Spleen (tissue), 11 donors: ENCODE measurements around the gene NKX6-2. TPM values are rescaled to one million over a fixed set of nuclear protein-coding genes. Genes with fewer than 3 reads are reported as not detected.
"Not testable (repeated sequence)": the region's sequence is repeated elsewhere in the genome, so short reads cannot be mapped to it uniquely, and the experiment has no call there.

ENCODE experiments used
- DNase-seq: peaks from one replicate; pipeline ENCODE4 v3.0.0-alpha.2; 2020
- H3K27ac ChIP-seq, 8 donors: fragments of 200-600 bp; sonication (generic) in 7 of 8; 1 replicate in 4 of 8; 2 replicates in 4 of 8; pipeline versions ENCODE4 v1.5.0 to v1.8.0; 2016 to 2021; ENCODE audit warnings: inconsistent platforms in 4 of 8, mild to moderate bottlenecking in 4 of 8, moderate library complexity in 1 of 8
- H3K27me3 ChIP-seq, 7 donors: fragments of 200-600 bp; sonication (generic) in 6 of 7; replicated peaks in 1 of 7; 1 replicate in 4 of 7; 2 replicates in 3 of 7; pipeline versions ENCODE4 v1.5.0 to v1.8.0; 2016 to 2021; ENCODE audit warnings: inconsistent platforms in 3 of 7, mild to moderate bottlenecking in 1 of 7
- H3K36me3 ChIP-seq, 6 donors: fragments of 200-600 bp; sonication (generic) in 5 of 6; 1 replicate in 4 of 6; 2 replicates in 2 of 6; pipeline versions ENCODE4 v1.5.0 to v1.8.0; 2016 to 2021; ENCODE audit warnings: inconsistent platforms in 2 of 6
- H3K4me1 ChIP-seq, 6 donors: fragments of 200-600 bp; sonication (generic) in 5 of 6; 1 replicate in 3 of 6; 2 replicates in 3 of 6; pipeline versions ENCODE4 v1.5.0 to v1.8.0; 2016 to 2021; ENCODE audit warnings: inconsistent platforms in 3 of 6
- H3K4me3 ChIP-seq, 8 donors: fragments of 200-600 bp; sonication (generic) in 7 of 8; 1 replicate in 4 of 8; 2 replicates in 4 of 8; pipeline versions ENCODE4 v1.5.0 to v1.8.0; 2016 to 2021; ENCODE audit warnings: inconsistent platforms in 4 of 8, mild to moderate bottlenecking in 4 of 8, moderate library complexity in 2 of 8
- H3K9me3 ChIP-seq, 8 donors: fragments of 200-600 bp; sonication (generic) in 7 of 8; 1 replicate in 4 of 8; 2 replicates in 4 of 8; pipeline versions ENCODE4 v1.5.0 to v1.8.0; 2016 to 2021; ENCODE audit warnings: inconsistent platforms in 4 of 8
- CTCF ChIP-seq, 11 experiments: fragments of 200-600 bp in 7 of 11; fragments of 450-650 bp in 4 of 11; sonication (generic) in 4 of 11; IDR thresholded peaks in 8 of 11; conservative IDR thresholded peaks in 3 of 11; 1 replicate in 7 of 11; 2 replicates in 4 of 11; pipeline versions ENCODE4 v1.4.0 to v1.8.0; 2016 to 2021; ENCODE audit warnings: antibody characterized with exemption in 11 of 11, inconsistent platforms in 4 of 11, mild to moderate bottlenecking in 1 of 11
- POLR2A ChIP-seq, 3 donors: fragments of 450-650 bp; IDR thresholded peaks; one replicate each; pipeline ENCODE4 v1.5.1; 2017; ENCODE audit warnings: antibody characterized with exemption in 3 of 3, mild to moderate bottlenecking in 1 of 3
- POLR2AphosphoS5 ChIP-seq, 3 donors: sonication (generic); formaldehyde crosslinking; IDR thresholded peaks; one replicate each; pipeline ENCODE4 v1.5.1; 2017; ENCODE audit warnings: antibody characterized with exemption in 3 of 3
- WGBS, 5 donors: extraction: QIAGEN DNeasy Blood & Tissue Kit in 3 of 5; methylation state at CpG; one replicate each; pipeline versions ENCODE4 v1.1.5 to v1.1.7; 2013 to 2018; 5-methylcytosine and 5-hydroxymethylcytosine counted together
- intact Hi-C: fragments of 100-400 bp; cut with DNase I; formaldehyde crosslinking; loops from one replicate; pipeline ENCODE4 v1.15.0; 2023; ENCODE audit warnings: low total_unique reads
- polyA plus RNA-seq, 3 donors: library from polyadenylated mRNA; stranded (reverse); fragments of 200-250 nt; gene quantifications; one replicate each; pipeline ENCODE4 v1.2.1, GENCODE V29; 2013
- total RNA-seq, 7 donors: library from RNA; depleted of rRNA in 3 of 7; stranded (reverse); fragments of >200 nt in 3 of 7; fragmentation: NEBNext Ultra II Directional in 4 of 7; extraction: Animal tissue kit (Norgen Biotek cat#: 25700) in 4 of 7; gene quantifications; one replicate each; pipeline versions ENCODE4 v1.1.0 to v1.2.1, GENCODE V29; 2016 to 2021
- donor health status: healthy with polysubstance abuse.
- donor health status: DM: no; HTN: no; CAD: no; lungs with moderate emphysema.
- donor health status: DM: no; HTN: no; CAD: no.
- donor health status: Bipolar disorder and iron deficiency.
- donor health status: healthy.
- donor health status: DM: no; HTN: no; CAD: no.
- donor health status: DM: yes; HTN: yes; CAD: no.

Gene NKX6-2
- total and polyA plus RNA-seq, 10 donors = 0.03 to 0.08 TPM; not detected in 8

GRCh38 chr10:132774902-132775863 is 10.8 kb downstream of the NKX6-2 start:
- intact Hi-C loops = no loop called here
- Histone ChIP-seq H3K27me3 (no peaks in the 10 kb centered on the region), H3K27ac (no peak overlapping the region), H3K4me1 (no peaks in the 10 kb centered on the region), H3K36me3 (peaks cover 0 to 86% (median 40%) of the 10 kb centered on the region in 6 donors), H3K4me3 (no peak overlapping the region), H3K9me3 (no peaks in the 10 kb centered on the region)
- WGBS, 5 donors = 84 to 93% (median 90%) methylated on average over 13 to 22 of the region's 22 CpGs
- no peak for DNase-seq
- TF ChIP-seq POLR2AphosphoS5 (IDR thresholded peaks at IDR 0.05) = no peak

GRCh38 chr10:132774181-132774901 is 11.6 kb downstream of the NKX6-2 start:
- TF ChIP-seq CTCF (IDR thresholded peaks at IDR 0.05 in 8 of 11, conservative IDR thresholded peaks at IDR 0.05 in 3 of 11) (no peak), POLR2AphosphoS5 (IDR thresholded peaks at IDR 0.05) (no peak), POLR2A (IDR thresholded peaks at IDR 0.05) (no peak)

GRCh38 chr10:132772816-132773215 is 13.1 kb downstream of the NKX6-2 start:
- H3K4me1 ChIP-seq, H3K4me3 ChIP-seq, intact Hi-C loops, H3K9me3 ChIP-seq, H3K27ac ChIP-seq, DNase-seq, H3K27me3 ChIP-seq: not testable (repeated sequence)
- 93 to 99% (median 95%) methylated on average over 13 to 21 of the region's 25 CpGs for WGBS, 5 donors
- peaks cover 0 to 86% (median 33%) of the 10 kb centered on the region in 6 donors for H3K36me3 ChIP-seq

More at GRCh38 chr10:132774181-132774901, 11.6 kb downstream of the NKX6-2 start:
- Histone ChIP-seq H3K4me3 (no peak overlapping the region), H3K4me1 (no peaks in the 10 kb centered on the region), H3K27ac (no peak overlapping the region), H3K27me3 (no peaks in the 10 kb centered on the region), H3K36me3 (peaks cover 0 to 86% (median 36%) of the 10 kb centered on the region in 6 donors), H3K9me3 (peaks cover 0 to 2% (median 0%) of the 10 kb centered on the region in 8 donors)
- intact Hi-C loops = no loop called here
- DNase-seq = no peak
- 86 to 93% (median 90%) methylated on average over 28 to 29 of the region's 29 CpGs for WGBS, 5 donors

GRCh38 chr10:132770061-132771021 is 15.6 kb downstream of the NKX6-2 start:
- no peaks in the 10 kb centered on the region for H3K4me1 ChIP-seq
- WGBS, 5 donors = 94 to 98% (median 97%) methylated on average over 43 to 45 of the region's 45 CpGs
- DNase-seq = no peak
- TF ChIP-seq POLR2A (IDR thresholded peaks at IDR 0.05) (no peak), POLR2AphosphoS5 (IDR thresholded peaks at IDR 0.05) (no peak), CTCF (IDR thresholded peaks at IDR 0.05 in 8 of 11, conservative IDR thresholded peaks at IDR 0.05 in 3 of 11) (no peak)
- peaks cover 0 to 82% (median 28%) of the 10 kb centered on the region in 6 donors for H3K36me3 ChIP-seq
- H3K27ac ChIP-seq = no peak overlapping the region
- peaks cover 0 to 5% (median 0%) of the 10 kb centered on the region in 8 donors for H3K9me3 ChIP-seq
- H3K4me3 ChIP-seq = no peak overlapping the region
- intact Hi-C loops = no loop called here
- H3K27me3 ChIP-seq = no peaks in the 10 kb centered on the region
